ENCODE data around the gene ASCC3. TPM values are rescaled to one million over a fixed set of nuclear protein-coding genes. Genes with fewer than 3 reads are reported as not detected.

Gene ASCC3
- total and polyA plus RNA-seq, 2 donors (not counting 1 experiment from before 2014, with no cell fraction given), result 9.0 to 42.3 TPM

- intact Hi-C loops (cut with micrococcal nuclease), result no loop called here
- Mint-ChIP-seq H3K4me1 (peaks cover 9% of the 10 kb centered on the region), H3K27ac (no peak overlapping the region), H3K27me3 (no peaks in the 10 kb centered on the region), H3K4me3 (no peak overlapping the region), H3K9me3 (ENCODE audit: insufficient read depth) (no peaks in the 10 kb centered on the region)
- CTCF ChIA-PET, result interaction anchor here (0.5 kb wide), 1 partner anchor 253 kb away, joined by 4 read pairs; no protein-coding TSS in a partner anchor
- H4K20me1 ChIP-seq (ENCODE audit: control insufficient read depth, insufficient read depth, low read length, poor library complexity, severe bottlenecking), result no peaks in the 10 kb centered on the region
- DNase-seq, result no peak
- H3K9me3 ChIP-seq (ENCODE audit: control extremely low read depth in 1 of 3, control insufficient read depth in 2 of 3, insufficient read depth in 1 of 3, low read length in 2 of 3), result no peaks in the 10 kb centered on the region
- TF ChIP-seq CTCF (IDR thresholded peaks at IDR 0.05), result no peak
- no peak for TF ChIP-seq EZH2 (IDR thresholded peaks at IDR 0.05; ENCODE audit: borderline replicate concordance, insufficient read depth, low read depth, low read length, poor library complexity, severe bottlenecking)
- H3K4me1 ChIP-seq (ENCODE audit: control insufficient read depth in 2 of 2, insufficient read depth in 2 of 2, low read length in 2 of 2), result no peaks in the 10 kb centered on the region
- no peak overlapping the region for H3K9ac ChIP-seq (ENCODE audit: low read length)
- H3K4me3 ChIP-seq (ENCODE audit: control extremely low read depth in 1 of 5, extremely low read depth in 1 of 5, insufficient read depth in 1 of 5, low read depth in 2 of 5, low read length in 4 of 5), result no peak overlapping the region
- ATAC-seq (ENCODE audit: low read depth), result no peak
- H3K36me3 ChIP-seq (replicated peaks in 1 of 2; ENCODE audit: control extremely low read depth in 1 of 2, control insufficient read depth in 1 of 2, extremely low read depth in 1 of 2, insufficient read depth in 2 of 2, low read length in 1 of 2), result peaks cover 0 to 1% of the 10 kb centered on the region in 2 experiments
- WGBS (ENCODE audit: insufficient coverage), result 94% methylated on average over 3 of the region's 5 CpGs
- H3K4me2 ChIP-seq (replicated peaks; ENCODE audit: low read depth, low read length, poor library complexity, severe bottlenecking), result no peak overlapping the region
- H3K27ac ChIP-seq (ENCODE audit: low read length in 2 of 2), result no peak overlapping the region
- POLR2A ChIA-PET, result no interaction called here
- no peaks in the 10 kb centered on the region for H3K79me2 ChIP-seq (ENCODE audit: control insufficient read depth, insufficient read depth, low read length)
- no peak overlapping the region for H2AFZ ChIP-seq (ENCODE audit: insufficient read depth, low read depth, low read length, poor library complexity, severe bottlenecking)
- no peaks in the 10 kb centered on the region for H3K27me3 ChIP-seq (replicated peaks in 1 of 4; ENCODE audit: control extremely low read depth in 1 of 4, control insufficient read depth in 3 of 4, insufficient read depth in 4 of 4, low read length in 3 of 4)
These were observed 149.7 kb downstream of the ASCC3 start for GRCh38 chr6:100731411-100731810.

- Histone ChIP-seq H3K4me2 (replicated peaks; ENCODE audit: low read depth, low read length, poor library complexity, severe bottlenecking) (no peak overlapping the region), H3K9me3 (ENCODE audit: control extremely low read depth in 1 of 3, control insufficient read depth in 2 of 3, insufficient read depth in 1 of 3, low read length in 2 of 3) (no peaks in the 10 kb centered on the region)
- no peaks in the 10 kb centered on the region for H3K27me3 Mint-ChIP-seq
These were observed 150.8 kb downstream of the ASCC3 start for GRCh38 chr6:100730001-100730980.

More at GRCh38 chr6:100730001-100730980, 150.8 kb downstream of the ASCC3 start:
- peak; percentile 4 for DNase-seq
- Mint-ChIP-seq H3K4me3 (no peak overlapping the region), H3K9me3 (ENCODE audit: insufficient read depth) (no peaks in the 10 kb centered on the region), H3K27ac (no peak overlapping the region), H3K4me1 (peaks cover 9% of the 10 kb centered on the region)
- TF ChIP-seq CTCF (IDR thresholded peaks at IDR 0.05) (no peak), EZH2 (IDR thresholded peaks at IDR 0.05; ENCODE audit: borderline replicate concordance, insufficient read depth, low read depth, low read length, poor library complexity, severe bottlenecking) (no peak)
- Histone ChIP-seq H4K20me1 (ENCODE audit: control insufficient read depth, insufficient read depth, low read length, poor library complexity, severe bottlenecking) (no peaks in the 10 kb centered on the region), H3K4me1 (ENCODE audit: control insufficient read depth in 2 of 2, insufficient read depth in 2 of 2, low read length in 2 of 2) (no peaks in the 10 kb centered on the region), H2AFZ (ENCODE audit: insufficient read depth, low read depth, low read length, poor library complexity, severe bottlenecking) (no peak overlapping the region), H3K27ac (ENCODE audit: low read length in 2 of 2) (no peak overlapping the region), H3K79me2 (ENCODE audit: control insufficient read depth, insufficient read depth, low read length) (no peaks in the 10 kb centered on the region), H3K4me3 (ENCODE audit: control extremely low read depth in 1 of 5, extremely low read depth in 1 of 5, insufficient read depth in 1 of 5, low read depth in 2 of 5, low read length in 4 of 5) (no peak overlapping the region), H3K9ac (ENCODE audit: low read length) (no peak overlapping the region), H3K36me3 (replicated peaks in 1 of 2; ENCODE audit: control extremely low read depth in 1 of 2, control insufficient read depth in 1 of 2, extremely low read depth in 1 of 2, insufficient read depth in 2 of 2, low read length in 1 of 2) (peaks cover 0 to 1% of the 10 kb centered on the region in 2 experiments), H3K27me3 (replicated peaks in 1 of 4; ENCODE audit: control extremely low read depth in 1 of 4, control insufficient read depth in 3 of 4, insufficient read depth in 4 of 4, low read length in 3 of 4) (no peaks in the 10 kb centered on the region)
- CTCF ChIA-PET, result no interaction called here
- POLR2A ChIA-PET, result no interaction called here
- ATAC-seq (ENCODE audit: low read depth), result peak; percentile 47
- no CpG with 5 or more reads among the region's 7 CpGs for WGBS (ENCODE audit: insufficient coverage)
- intact Hi-C loops (cut with micrococcal nuclease), result no loop called here
